OCI-LY7 (cell line): ENCODE measurements around the gene NMB. TPM values are rescaled to one million over a fixed set of nuclear protein-coding genes. Genes with fewer than 3 reads are reported as not detected.

Source experiments
- BruUV-seq: library from RNA; stranded (reverse); fragments of 400-500 nt; replicated peaks from 2 replicates; lab custom pipeline; 2021; lab: Mats Ljungman, UMichigan
- CTCF ChIA-PET: fragments of 300-600 bp; sonication (Branson Sonifier 250); formaldehyde crosslinking; loops from one replicate; lab custom pipeline; 2022; ENCODE audit warnings: antibody characterized with exemption; ENCODE audit not compliant: unreplicated experiment; lab: Charles Lee
- POLR2A ChIA-PET: fragments of 300-600 bp; sonication (Branson Sonifier 250); formaldehyde crosslinking; loops from one replicate; lab custom pipeline; 2022; ENCODE audit warnings: antibody characterized with exemption; lab: Charles Lee
- DNase-seq: peaks from one replicate; pipeline ENCODE4 v3.0.0-alpha.2; 2015; ENCODE audit warnings: low spot score
- H2AFZ ChIP-seq: fragments of 200-600 bp; sonication (generic), shearing (Covaris generic); 2 replicates; pipeline ENCODE4 v1.6.1; 2014; ENCODE audit warnings: mild to moderate bottlenecking, antibody characterized with exemption, low read length, moderate library complexity
- H3K27ac ChIP-seq: fragments of 200-600 bp; sonication (generic); 2 replicates; pipeline ENCODE4 v1.5.1; 2014; ENCODE audit warnings: mixed run types, low read depth, mild to moderate bottlenecking, moderate library complexity, low read length, inconsistent platforms; ENCODE audit not compliant: poor library complexity, severe bottlenecking
- H3K36me3 ChIP-seq: fragments of 200-600 bp; sonication (generic); 2 replicates; pipeline ENCODE4 v1.6.1; 2014; ENCODE audit warnings: mild to moderate bottlenecking, antibody characterized with exemption, low read length, moderate library complexity, mixed read lengths; ENCODE audit not compliant: insufficient read depth
- H3K4me1 ChIP-seq: fragments of 200-600 bp; sonication (generic); 2 replicates; pipeline ENCODE4 v1.5.1; 2014; ENCODE audit warnings: mild to moderate bottlenecking, low read length; ENCODE audit not compliant: insufficient read depth, poor library complexity, severe bottlenecking
- H3K4me2 ChIP-seq: fragments of 200-600 bp; sonication (generic); 2 replicates; pipeline ENCODE4 v1.6.1; 2014; ENCODE audit warnings: mild to moderate bottlenecking, low read length
- H3K4me3 ChIP-seq: fragments of 200-600 bp; sonication (generic); 2 replicates; pipeline ENCODE4 v1.5.1; 2014; ENCODE audit warnings: mild to moderate bottlenecking, low read depth, low read length; ENCODE audit not compliant: poor library complexity, severe bottlenecking
- H3K79me2 ChIP-seq: fragments of 200-600 bp; sonication (generic); 2 replicates; pipeline ENCODE4 v1.6.1; 2016; ENCODE audit warnings: low read depth, mild to moderate bottlenecking, low read length, moderate library complexity, mixed read lengths; ENCODE audit not compliant: insufficient read depth
- H3K9me2 ChIP-seq: fragments of 200-600 bp; sonication (generic); 2 replicates; pipeline ENCODE4 v1.6.1; 2016; ENCODE audit warnings: mild to moderate bottlenecking, low read length, mixed read lengths; ENCODE audit not compliant: insufficient read depth
- H3K9me3 ChIP-seq: fragments of 200-600 bp; sonication (generic); 2 replicates; pipeline ENCODE4 v1.6.1; 2014; ENCODE audit warnings: mild to moderate bottlenecking, mixed run types, low read length, mixed read lengths
- H4K20me1 ChIP-seq: fragments of 200-600 bp; sonication (generic); 2 replicates; pipeline ENCODE4 v1.6.1; 2014; ENCODE audit warnings: mild to moderate bottlenecking, antibody characterized with exemption, low read length, moderate library complexity, mixed read lengths; ENCODE audit not compliant: insufficient read depth
- CTCF ChIP-seq: fragments of 200-600 bp; sonication (generic); conservative IDR thresholded peaks from 2 replicates; pipeline ENCODE4 v1.5.1; 2014; ENCODE audit warnings: mild to moderate bottlenecking, antibody characterized with exemption, low read length, moderate library complexity, mixed read lengths
- EZH2phosphoT487 ChIP-seq: fragments of 200-600 bp; sonication (generic); IDR thresholded peaks from 2 replicates; pipeline ENCODE4 v1.6.1; 2018; ENCODE audit warnings: low read depth, borderline replicate concordance, mild to moderate bottlenecking, mixed run types, antibody characterized with exemption, low read length, moderate library complexity, mixed read lengths
- intact Hi-C: fragments of 100-400 bp; cut with micrococcal nuclease; formaldehyde crosslinking; loops from one replicate; pipeline ENCODE4 v1.10.0; 2022; ENCODE audit not compliant: unreplicated experiment
- total RNA-seq, 2 experiments: library from RNA; depleted of rRNA in 1 of 2; stranded (reverse); fragments of >200 nt in 1 of 2; shearing (Covaris generic) in 1 of 2; gene quantifications; 2 replicates each; pipeline ENCODE4 v1.2.3, GENCODE V29; 2014 to 2022

Gene NMB
- total RNA-seq, 2 experiments from 2014 or later = 8.7 to 10.3 TPM

GRCh38 chr15:84629033-84629432, 29.0 kb downstream of the NMB start:
- Histone ChIP-seq H3K9me2 (no peaks in the 10 kb centered on the region), H3K27ac (no peak overlapping the region), H2AFZ (no peak overlapping the region), H3K79me2 (peaks cover 16% of the 10 kb centered on the region; the same call in 1 of the 2 replicates), H3K4me3 (no peak overlapping the region), H4K20me1 (peaks cover 2% of the 10 kb centered on the region; the same call in 1 of the 2 replicates), H3K36me3 (no peaks in the 10 kb centered on the region), H3K9me3 (no peaks in the 10 kb centered on the region), H3K4me1 (peaks cover 15% of the 10 kb centered on the region), H3K4me2 (no peak overlapping the region)
- ChIA-PET POLR2A (interaction anchor here (0.6 to 1.2 kb wide), 6 partner anchors 9 to 328 kb away, joined by 3 to 7 read pairs (median 4); no protein-coding TSS in a partner anchor), CTCF (interaction anchor here (0.6 kb wide), 1 partner anchor 263 kb away, joined by 3 read pairs; no protein-coding TSS in a partner anchor)
- no peak for DNase-seq
- intact Hi-C loops = no loop called here
- no TSS peak for BruUV-seq
- TF ChIP-seq CTCF (no peak), EZH2phosphoT487 (no peak)

- BruUV-seq = no TSS peak
- no peak overlapping the region for H3K4me3 ChIP-seq
- DNase-seq = no peak
- no peaks in the 10 kb centered on the region for H3K79me2 ChIP-seq
- H3K9me2 ChIP-seq = no peaks in the 10 kb centered on the region
- ChIA-PET CTCF (no interaction called here), POLR2A (no interaction called here)
- peaks cover 26% of the 10 kb centered on the region for H3K36me3 ChIP-seq
- H3K9me3 ChIP-seq = no peaks in the 10 kb centered on the region
- no peak overlapping the region for H3K4me2 ChIP-seq
- intact Hi-C loops = no loop called here
- no peak overlapping the region for H3K27ac ChIP-seq
- H2AFZ ChIP-seq = no peak overlapping the region
- H4K20me1 ChIP-seq = no peaks in the 10 kb centered on the region
- no peaks in the 10 kb centered on the region for H3K4me1 ChIP-seq
- TF ChIP-seq EZH2phosphoT487 (no peak), CTCF (no peak)
Observed at GRCh38 chr15:84625123-84625522, 32.9 kb downstream of the NMB start.

GRCh38 chr15:84624359-84624758, 33.6 kb downstream of the NMB start:
- POLR2A ChIA-PET = interaction anchor here (0.7 kb wide), 1 partner anchor 27 kb away, joined by 3 read pairs; no protein-coding TSS in a partner anchor
- no peak overlapping the region for H3K4me2 ChIP-seq
- CTCF ChIA-PET = interaction anchor here (0.6 kb wide), 1 partner anchor 21 kb away, joined by 3 read pairs; no protein-coding TSS in a partner anchor
- H3K36me3 ChIP-seq = peaks cover 26% of the 10 kb centered on the region
- no TSS peak for BruUV-seq
- H3K9me3 ChIP-seq = no peaks in the 10 kb centered on the region
- no peaks in the 10 kb centered on the region for H3K4me1 ChIP-seq
- H3K4me3 ChIP-seq = no peak overlapping the region
- no peaks in the 10 kb centered on the region for H4K20me1 ChIP-seq
- H3K79me2 ChIP-seq = no peaks in the 10 kb centered on the region
- no peak overlapping the region for H3K27ac ChIP-seq
- intact Hi-C loops = no loop called here
- no peaks in the 10 kb centered on the region for H3K9me2 ChIP-seq
- TF ChIP-seq CTCF (no peak), EZH2phosphoT487 (no peak)
- H2AFZ ChIP-seq = no peak overlapping the region
- DNase-seq = no peak
